Large intestine (tissue), 3 donors: ENCODE results near the gene CFAP300. TPM values are rescaled to one million over a fixed set of nuclear protein-coding genes. Genes with fewer than 3 reads are reported as not detected.

ENCODE experiments used
- DNase-seq, 2 donors: peaks; one replicate each; pipeline versions ENCODE4 v3.0.0 to v3.0.0-alpha.2; 2013
- H3K27ac ChIP-seq: one replicate; pipeline ENCODE4 v1.5.1; 2013; ENCODE audit warnings: low read length
- H3K27me3 ChIP-seq: 2 replicates; pipeline ENCODE4 v1.6.1; 2013; ENCODE audit warnings: low read length; ENCODE audit not compliant: control insufficient read depth, insufficient read depth
- H3K36me3 ChIP-seq: 2 replicates; pipeline ENCODE4 v1.6.1; 2013; ENCODE audit warnings: low read length; ENCODE audit not compliant: control insufficient read depth, insufficient read depth
- H3K4me1 ChIP-seq: one replicate; pipeline ENCODE4 v1.6.1; 2013; ENCODE audit warnings: low read length; ENCODE audit not compliant: control insufficient read depth, insufficient read depth
- H3K4me3 ChIP-seq: one replicate; pipeline ENCODE4 v1.5.1; 2013; ENCODE audit warnings: low read length
- H3K9me3 ChIP-seq: one replicate; pipeline ENCODE4 v1.6.1; 2013; ENCODE audit warnings: mild to moderate bottlenecking, low read depth, low read length, moderate library complexity; ENCODE audit not compliant: control insufficient read depth
- WGBS: methylation state at CpG from one replicate; pipeline ENCODE4 v1.1.5; 2013; ENCODE audit warnings: low lambda C conversion rate; ENCODE audit not compliant: insufficient coverage; 5-methylcytosine and 5-hydroxymethylcytosine counted together
- polyA plus RNA-seq: library from polyadenylated mRNA; unstranded; fragments of 120-200 nt; gene quantifications from one replicate; pipeline ENCODE4 v1.2.1, GENCODE V29; 2013

Gene CFAP300
- polyA plus RNA-seq, 1 donor = 1.9 TPM

GRCh38 chr11:102017026-102017425 is 30.2 kb upstream of the CFAP300 start:
- Histone ChIP-seq H3K4me1 (no peaks in the 10 kb centered on the region), H3K4me3 (no peak overlapping the region), H3K9me3 (no peaks in the 10 kb centered on the region), H3K36me3 (no peaks in the 10 kb centered on the region), H3K27me3 (no peaks in the 10 kb centered on the region), H3K27ac (no peak overlapping the region)
- no peak for DNase-seq
- 95% methylated on average over 2 of the region's 3 CpGs for WGBS

GRCh38 chr11:102026217-102026616 is 21.0 kb upstream of the CFAP300 start:
- H3K27me3 ChIP-seq = no peaks in the 10 kb centered on the region
- H3K4me1 ChIP-seq = peaks cover 14% of the 10 kb centered on the region
- H3K27ac ChIP-seq = no peak overlapping the region
- DNase-seq = peak in 1 of 2 donors; percentile 11
- no peaks in the 10 kb centered on the region for H3K36me3 ChIP-seq
- no peak overlapping the region for H3K4me3 ChIP-seq
- WGBS = 0% methylated on average over 1 of the region's 4 CpGs
- H3K9me3 ChIP-seq = no peaks in the 10 kb centered on the region

GRCh38 chr11:102026959-102027358 is 20.3 kb upstream of the CFAP300 start:
- H3K27ac ChIP-seq = no peak overlapping the region
- no peak for DNase-seq
- WGBS = no CpG with 5 or more reads among the region's 2 CpGs
- H3K4me3 ChIP-seq = no peak overlapping the region
- H3K9me3 ChIP-seq = no peaks in the 10 kb centered on the region
- peaks cover 14% of the 10 kb centered on the region for H3K4me1 ChIP-seq
- no peaks in the 10 kb centered on the region for H3K27me3 ChIP-seq
- no peaks in the 10 kb centered on the region for H3K36me3 ChIP-seq

- no peak overlapping the region for H3K27ac ChIP-seq
- H3K27me3 ChIP-seq = no peaks in the 10 kb centered on the region
- no peaks in the 10 kb centered on the region for H3K4me1 ChIP-seq
- H3K36me3 ChIP-seq = no peaks in the 10 kb centered on the region
- 100% methylated on average over 1 of the region's 1 CpG for WGBS
- DNase-seq = no peak
- peaks cover 4% of the 10 kb centered on the region for H3K9me3 ChIP-seq
- H3K4me3 ChIP-seq = no peak overlapping the region
These were observed 10.5 kb upstream of the CFAP300 start for GRCh38 chr11:102036757-102037156.

GRCh38 chr11:102046841-102047240 is 396 bp upstream of the CFAP300 start:
- Histone ChIP-seq H3K4me3 (peak overlapping the region; percentile 60), H3K27ac (no peak overlapping the region), H3K27me3 (no peaks in the 10 kb centered on the region), H3K36me3 (no peaks in the 10 kb centered on the region), H3K9me3 (peaks cover 5% of the 10 kb centered on the region), H3K4me1 (no peaks in the 10 kb centered on the region)
- 100% methylated on average over 1 of the region's 4 CpGs for WGBS
- DNase-seq = no peak

GRCh38 chr11:102050927-102051575 is 3.8 kb downstream of the CFAP300 start:
- Histone ChIP-seq H3K4me3 (no peak overlapping the region), H3K4me1 (no peaks in the 10 kb centered on the region), H3K9me3 (peaks cover 5% of the 10 kb centered on the region), H3K36me3 (no peaks in the 10 kb centered on the region), H3K27me3 (no peaks in the 10 kb centered on the region), H3K27ac (no peak overlapping the region)
- DNase-seq = no peak
- WGBS = 100% methylated on average over 1 of the region's 5 CpGs

- no peak overlapping the region for H3K27ac ChIP-seq
- H3K9me3 ChIP-seq = no peaks in the 10 kb centered on the region
- no CpG with 5 or more reads among the region's 2 CpGs for WGBS
- no peak overlapping the region for H3K4me3 ChIP-seq
- H3K4me1 ChIP-seq = no peaks in the 10 kb centered on the region
- H3K27me3 ChIP-seq = no peaks in the 10 kb centered on the region
- no peaks in the 10 kb centered on the region for H3K36me3 ChIP-seq
- DNase-seq = no peak
These were observed 14.0 kb downstream of the CFAP300 start for GRCh38 chr11:102061276-102061675.

- DNase-seq = peak in 1 of 2 donors; percentile 6
- WGBS = 100% methylated on average over 1 of the region's 2 CpGs
- no peaks in the 10 kb centered on the region for H3K9me3 ChIP-seq
- no peaks in the 10 kb centered on the region for H3K27me3 ChIP-seq
- H3K27ac ChIP-seq = no peak overlapping the region
- H3K4me1 ChIP-seq = no peaks in the 10 kb centered on the region
- H3K4me3 ChIP-seq = no peak overlapping the region
- H3K36me3 ChIP-seq = no peaks in the 10 kb centered on the region
These were observed 14.9 kb downstream of the CFAP300 start for GRCh38 chr11:102062106-102062505.

- H3K27ac ChIP-seq = no peak overlapping the region
- DNase-seq = no peak
- no peaks in the 10 kb centered on the region for H3K4me1 ChIP-seq
- no peak overlapping the region for H3K4me3 ChIP-seq
- H3K9me3 ChIP-seq = no peaks in the 10 kb centered on the region
- no peaks in the 10 kb centered on the region for H3K27me3 ChIP-seq
- H3K36me3 ChIP-seq = no peaks in the 10 kb centered on the region
- 100% methylated on average over 1 of the region's 2 CpGs for WGBS
These were observed 17.1 kb downstream of the CFAP300 start for GRCh38 chr11:102064316-102064715.

GRCh38 chr11:102070766-102071165 is 23.5 kb downstream of the CFAP300 start:
- no peak overlapping the region for H3K4me3 ChIP-seq
- no peaks in the 10 kb centered on the region for H3K27me3 ChIP-seq
- H3K27ac ChIP-seq = no peak overlapping the region
- no peaks in the 10 kb centered on the region for H3K4me1 ChIP-seq
- H3K9me3 ChIP-seq = peaks cover 27% of the 10 kb centered on the region
- no peak for DNase-seq
- no peaks in the 10 kb centered on the region for H3K36me3 ChIP-seq
- WGBS = 0% methylated on average over 1 of the region's 1 CpG
